OCI-LY3 (cell line): ENCODE results near the gene CLCN5.

Experiments used
- H2AFZ ChIP-seq: fragments of 200-600, 300-600 bp; shearing (Covaris generic); 2 replicates; pipeline ENCODE4 v1.6.0; 2014; ENCODE audit warnings: antibody characterized with exemption, low read depth, low read length
- H3K27ac ChIP-seq: fragments of 200-600, 300-600 bp; sonication (generic); 2 replicates; pipeline ENCODE4 v1.5.1; 2014; ENCODE audit warnings: mild to moderate bottlenecking, low read length, moderate library complexity, mixed read lengths
- H3K27me3 ChIP-seq: fragments of 200-600, 300-600 bp; sonication (generic); 2 replicates; pipeline ENCODE4 v1.6.1; 2014; ENCODE audit warnings: low read depth, low read length, mixed read lengths
- H3K36me3 ChIP-seq: fragments of 200-600, 300-600 bp; sonication (generic); replicated peaks from 2 replicates; pipeline ENCODE3; 2014; ENCODE audit warnings: low read depth, low read length, mixed read lengths
- H3K4me1 ChIP-seq: fragments of 300-600, 200-600 bp; sonication (generic); 2 replicates; pipeline ENCODE4 v1.6.1; 2014; ENCODE audit warnings: low read length, mixed read lengths
- H3K4me2 ChIP-seq: fragments of 200-600, 300-600 bp; sonication (generic); 2 replicates; pipeline ENCODE4 v1.6.1; 2014; ENCODE audit warnings: low read length, mixed read lengths
- H3K4me3 ChIP-seq: fragments of 300-600, 200-600 bp; sonication (generic); 2 replicates; pipeline ENCODE4 v1.5.1; 2014; ENCODE audit warnings: antibody characterized with exemption, mild to moderate bottlenecking, low read length, moderate library complexity
- H3K79me2 ChIP-seq: fragments of 300-600, 200-600 bp; shearing (Covaris generic); 2 replicates; pipeline ENCODE4 v1.6.1; 2014; ENCODE audit warnings: mild to moderate bottlenecking, low read length, mixed read lengths
- H3K9ac ChIP-seq: fragments of 300-600, 200-600 bp; shearing (Covaris generic); 2 replicates; pipeline ENCODE4 v1.6.0; 2014; ENCODE audit warnings: mild to moderate bottlenecking, low read length, moderate library complexity
- H3K9me3 ChIP-seq: fragments of 200-600, 300-600 bp; shearing (Covaris generic); 2 replicates; pipeline ENCODE4 v1.6.1; 2014; ENCODE audit warnings: low read length, mixed read lengths; ENCODE audit not compliant: insufficient read depth
- H4K20me1 ChIP-seq: fragments of 200-600, 300-600 bp; sonication (generic); 2 replicates; pipeline ENCODE4 v1.6.1; 2016; ENCODE audit warnings: low read length, mixed read lengths; ENCODE audit not compliant: insufficient read depth
- EZH2phosphoT487 ChIP-seq: fragments of 200-600 bp; shearing (Covaris generic); IDR thresholded peaks from 2 replicates; pipeline ENCODE4 v1.6.1; 2018; ENCODE audit warnings: antibody characterized with exemption, mixed run types, low read depth
- TF ChIP-seq, protein P1 (sequence below): fragments of 200-600, 300-600 bp; sonication (generic); IDR thresholded peaks from 2 replicates; pipeline ENCODE4 v1.5.1; 2014; ENCODE audit warnings: antibody characterized with exemption, low read length, low read depth

The CLCN5 gene

DNA sequence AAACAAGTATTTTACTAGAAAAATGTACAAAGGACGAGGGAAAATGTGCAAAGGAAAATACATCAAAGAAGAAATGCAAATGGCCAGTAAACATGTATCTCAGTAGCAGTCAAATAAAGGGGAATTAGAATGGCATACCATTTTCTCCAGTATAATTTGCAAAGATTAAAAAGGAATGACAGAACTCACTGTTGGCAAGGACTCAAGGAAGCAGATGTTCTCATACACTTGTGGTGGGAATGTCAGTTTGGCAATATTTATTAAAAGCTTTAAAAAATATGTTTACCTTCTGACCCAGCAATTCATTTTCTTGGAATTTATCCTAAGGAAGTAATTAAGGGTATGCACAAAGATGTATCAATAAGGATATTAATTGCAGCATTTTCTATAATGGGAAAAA lies 7.6 kb downstream of the CLCN5 start:
- Histone ChIP-seq H3K27me3 (no peaks in the 10 kb centered on the region), H3K79me2 (no peaks in the 10 kb centered on the region), H4K20me1 (no peaks in the 10 kb centered on the region), H3K4me1 (no peaks in the 10 kb centered on the region), H3K4me3 (no peak overlapping the region), H3K4me2 (no peak overlapping the region), H3K9ac (no peak overlapping the region), H3K9me3 (no peaks in the 10 kb centered on the region), H3K27ac (no peak overlapping the region), H2AFZ (no peak overlapping the region), H3K36me3 (no peaks in the 10 kb centered on the region)
- no peak for TF ChIP-seq EZH2phosphoT487
- TF ChIP-seq, protein P1, sequence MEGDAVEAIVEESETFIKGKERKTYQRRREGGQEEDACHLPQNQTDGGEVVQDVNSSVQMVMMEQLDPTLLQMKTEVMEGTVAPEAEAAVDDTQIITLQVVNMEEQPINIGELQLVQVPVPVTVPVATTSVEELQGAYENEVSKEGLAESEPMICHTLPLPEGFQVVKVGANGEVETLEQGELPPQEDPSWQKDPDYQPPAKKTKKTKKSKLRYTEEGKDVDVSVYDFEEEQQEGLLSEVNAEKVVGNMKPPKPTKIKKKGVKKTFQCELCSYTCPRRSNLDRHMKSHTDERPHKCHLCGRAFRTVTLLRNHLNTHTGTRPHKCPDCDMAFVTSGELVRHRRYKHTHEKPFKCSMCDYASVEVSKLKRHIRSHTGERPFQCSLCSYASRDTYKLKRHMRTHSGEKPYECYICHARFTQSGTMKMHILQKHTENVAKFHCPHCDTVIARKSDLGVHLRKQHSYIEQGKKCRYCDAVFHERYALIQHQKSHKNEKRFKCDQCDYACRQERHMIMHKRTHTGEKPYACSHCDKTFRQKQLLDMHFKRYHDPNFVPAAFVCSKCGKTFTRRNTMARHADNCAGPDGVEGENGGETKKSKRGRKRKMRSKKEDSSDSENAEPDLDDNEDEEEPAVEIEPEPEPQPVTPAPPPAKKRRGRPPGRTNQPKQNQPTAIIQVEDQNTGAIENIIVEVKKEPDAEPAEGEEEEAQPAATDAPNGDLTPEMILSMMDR = no peak

DNA sequence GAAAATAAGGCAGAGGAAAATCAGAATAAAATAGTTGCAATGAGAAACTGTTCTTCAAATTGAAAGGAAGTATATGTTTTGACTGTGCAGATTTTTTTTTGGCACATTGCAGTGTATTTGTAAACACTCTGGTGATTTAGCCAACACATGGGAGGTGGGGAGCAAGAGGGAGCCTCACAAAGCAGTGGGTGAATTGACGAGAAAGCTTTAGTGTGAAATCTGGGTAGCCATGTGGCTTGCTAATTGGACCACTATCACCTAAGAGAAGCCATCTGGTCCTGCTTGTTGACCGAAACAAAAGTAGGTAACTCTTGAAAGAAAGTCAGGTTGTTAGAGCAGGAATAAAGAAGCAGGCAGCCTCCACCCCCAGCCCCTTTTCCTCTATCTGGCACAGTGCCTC lies 10.4 kb downstream of the CLCN5 start:
- Histone ChIP-seq H3K79me2 (no peaks in the 10 kb centered on the region), H3K27me3 (no peaks in the 10 kb centered on the region), H3K4me1 (no peaks in the 10 kb centered on the region), H3K9ac (no peak overlapping the region), H4K20me1 (no peaks in the 10 kb centered on the region), H3K27ac (no peak overlapping the region), H3K9me3 (no peaks in the 10 kb centered on the region), H3K4me2 (no peak overlapping the region), H3K4me3 (no peak overlapping the region), H3K36me3 (no peaks in the 10 kb centered on the region), H2AFZ (no peak overlapping the region)
- TF ChIP-seq, protein P1 = no peak
- no peak for TF ChIP-seq EZH2phosphoT487

DNA sequence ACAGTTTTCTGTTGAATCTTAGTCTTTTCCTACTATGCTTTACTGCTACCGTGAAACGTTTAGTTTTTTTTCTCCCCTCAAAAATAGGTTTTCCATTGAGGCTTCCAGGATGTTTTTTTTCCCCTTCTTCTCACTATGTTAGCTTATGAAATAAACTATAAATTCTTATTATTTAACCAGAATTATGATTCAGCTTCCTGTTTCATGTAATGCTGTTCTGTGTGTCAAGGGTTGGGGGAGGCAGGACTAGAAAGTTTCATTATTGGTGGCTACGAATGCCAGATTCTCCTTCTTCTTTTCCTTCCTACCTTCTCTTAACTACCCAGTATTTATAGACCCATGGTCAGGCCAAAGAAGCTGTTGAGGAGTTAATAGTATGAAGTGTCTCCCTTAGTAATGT lies 11.8 kb downstream of the CLCN5 start:
- no peak overlapping the region for H2AFZ ChIP-seq
- H3K36me3 ChIP-seq = no peaks in the 10 kb centered on the region
- H3K9ac ChIP-seq = no peak overlapping the region
- H3K27ac ChIP-seq = no peak overlapping the region
- no peak overlapping the region for H3K4me3 ChIP-seq
- H3K4me1 ChIP-seq = no peaks in the 10 kb centered on the region
- H3K4me2 ChIP-seq = no peak overlapping the region
- no peaks in the 10 kb centered on the region for H3K9me3 ChIP-seq
- no peaks in the 10 kb centered on the region for H3K27me3 ChIP-seq
- TF ChIP-seq EZH2phosphoT487 = no peak
- TF ChIP-seq, protein P1 = no peak
- H3K79me2 ChIP-seq = no peaks in the 10 kb centered on the region
- H4K20me1 ChIP-seq = no peaks in the 10 kb centered on the region

DNA sequence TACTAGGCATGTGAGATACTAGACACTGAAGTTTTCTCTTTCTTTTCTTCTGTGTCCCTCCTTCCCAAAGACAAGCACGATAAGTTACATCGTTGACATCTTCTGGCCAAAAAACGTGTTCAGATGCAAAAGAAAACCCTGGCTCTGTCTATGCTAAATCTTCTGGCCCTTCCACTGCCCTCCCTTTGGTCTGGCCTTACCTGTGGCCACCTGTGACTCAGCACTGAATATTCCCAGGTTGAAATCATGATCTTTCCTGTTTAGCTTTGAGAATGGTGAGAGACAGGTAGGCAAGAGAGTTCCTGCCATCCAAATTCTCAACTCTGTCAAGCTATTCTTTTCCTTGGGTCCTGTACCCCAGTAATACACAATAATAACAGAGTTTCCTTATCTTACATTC lies 12.3 kb downstream of the CLCN5 start:
- H3K79me2 ChIP-seq = no peaks in the 10 kb centered on the region
- no peaks in the 10 kb centered on the region for H3K4me1 ChIP-seq
- no peak overlapping the region for H3K4me2 ChIP-seq

More for the DNA sequence above, 12.3 kb downstream of the CLCN5 start:
- no peak overlapping the region for H3K27ac ChIP-seq
- no peak overlapping the region for H3K9ac ChIP-seq
- no peaks in the 10 kb centered on the region for H3K9me3 ChIP-seq
- TF ChIP-seq, protein P1 = no peak
- TF ChIP-seq EZH2phosphoT487 = no peak
- H3K4me3 ChIP-seq = no peak overlapping the region
- no peaks in the 10 kb centered on the region for H3K27me3 ChIP-seq
- H3K36me3 ChIP-seq = no peaks in the 10 kb centered on the region
- H2AFZ ChIP-seq = no peak overlapping the region
- no peaks in the 10 kb centered on the region for H4K20me1 ChIP-seq
